ENCODE measurements around the gene KCNJ3. TPM values are rescaled to one million over a fixed set of nuclear protein-coding genes. Genes with fewer than 3 reads are reported as not detected.

The KCNJ3 gene
- total RNA-seq, 1 experiment from 2014 or later: not detected

GRCh38 chr2:154693741-154694340 lies 4.7 kb upstream of the KCNJ3 start:
- no peak overlapping the region for H3K27ac ChIP-seq (ENCODE audit: low read depth, low read length, poor library complexity, severe bottlenecking)
- intact Hi-C loops (cut with micrococcal nuclease; ENCODE audit: unreplicated experiment): no loop called here
- peaks cover 34% of the 10 kb centered on the region for H3K27me3 ChIP-seq (replicated peaks; ENCODE audit: insufficient read depth, low read depth, low read length, poor library complexity)
- H3K9me3 ChIP-seq (ENCODE audit: low read depth, low read length, poor library complexity, severe bottlenecking): no peaks in the 10 kb centered on the region
- H3K4me1 ChIP-seq (ENCODE audit: insufficient read depth, low read length, poor library complexity, severe bottlenecking): peaks cover 6% of the 10 kb centered on the region
- H3K36me3 ChIP-seq (ENCODE audit: insufficient read depth, low read length, poor library complexity, severe bottlenecking): no peaks in the 10 kb centered on the region
- CTCF ChIA-PET: no interaction called here
- POLR2A ChIA-PET (ENCODE audit: low non-redundant PET): no interaction called here
- TF ChIP-seq EZH2 (IDR thresholded peaks at IDR 0.05; ENCODE audit: borderline replicate concordance, low read depth, low read length, poor library complexity, severe bottlenecking): no peak
- TF ChIP-seq CTCF (conservative IDR thresholded peaks at IDR 0.05; ENCODE audit: low read depth, low read length): no peak
- DNase-seq (ENCODE audit: low spot score): no peak
- no TSS peak for BruUV-seq (replicated peaks)
- H3K4me3 ChIP-seq (ENCODE audit: low read depth, low read length, poor library complexity, severe bottlenecking): no peak overlapping the region

- peaks cover 6% of the 10 kb centered on the region for H3K4me1 ChIP-seq (ENCODE audit: insufficient read depth, low read length, poor library complexity, severe bottlenecking)
- BruUV-seq (replicated peaks): no TSS peak
- DNase-seq (ENCODE audit: low spot score): no peak
- H3K4me3 ChIP-seq (ENCODE audit: low read depth, low read length, poor library complexity, severe bottlenecking): no peak overlapping the region
- no peak overlapping the region for H3K27ac ChIP-seq (ENCODE audit: low read depth, low read length, poor library complexity, severe bottlenecking)
- POLR2A ChIA-PET (ENCODE audit: low non-redundant PET): no interaction called here
- peaks cover 45% of the 10 kb centered on the region for H3K27me3 ChIP-seq (replicated peaks; ENCODE audit: insufficient read depth, low read depth, low read length, poor library complexity)
- intact Hi-C loops (cut with micrococcal nuclease; ENCODE audit: unreplicated experiment): no loop called here
- TF ChIP-seq EZH2 (IDR thresholded peaks at IDR 0.05; ENCODE audit: borderline replicate concordance, low read depth, low read length, poor library complexity, severe bottlenecking): no peak
- no peak for TF ChIP-seq CTCF (conservative IDR thresholded peaks at IDR 0.05; ENCODE audit: low read depth, low read length)
- no peaks in the 10 kb centered on the region for H3K9me3 ChIP-seq (ENCODE audit: low read depth, low read length, poor library complexity, severe bottlenecking)
- H3K36me3 ChIP-seq (ENCODE audit: insufficient read depth, low read length, poor library complexity, severe bottlenecking): no peaks in the 10 kb centered on the region
- CTCF ChIA-PET: no interaction called here
These were observed 3.6 kb upstream of the KCNJ3 start for GRCh38 chr2:154694881-154695280.

GRCh38 chr2:154696369-154696768 lies 2.1 kb upstream of the KCNJ3 start:
- peaks cover 51% of the 10 kb centered on the region for H3K27me3 ChIP-seq (replicated peaks; ENCODE audit: insufficient read depth, low read depth, low read length, poor library complexity)
- H3K27ac ChIP-seq (ENCODE audit: low read depth, low read length, poor library complexity, severe bottlenecking): no peak overlapping the region
- intact Hi-C loops (cut with micrococcal nuclease; ENCODE audit: unreplicated experiment): no loop called here
- CTCF ChIA-PET: interaction anchor here (0.6 kb wide), 1 partner anchor 38 kb away, joined by 3 read pairs; no protein-coding TSS in a partner anchor
- no peak for DNase-seq (ENCODE audit: low spot score)
- TF ChIP-seq CTCF (conservative IDR thresholded peaks at IDR 0.05; ENCODE audit: low read depth, low read length) (no peak), EZH2 (IDR thresholded peaks at IDR 0.05; ENCODE audit: borderline replicate concordance, low read depth, low read length, poor library complexity, severe bottlenecking) (no peak)
- H3K9me3 ChIP-seq (ENCODE audit: low read depth, low read length, poor library complexity, severe bottlenecking): no peaks in the 10 kb centered on the region
- POLR2A ChIA-PET (ENCODE audit: low non-redundant PET): no interaction called here
- no peaks in the 10 kb centered on the region for H3K36me3 ChIP-seq (ENCODE audit: insufficient read depth, low read length, poor library complexity, severe bottlenecking)
- no TSS peak for BruUV-seq (replicated peaks)
- H3K4me1 ChIP-seq (ENCODE audit: insufficient read depth, low read length, poor library complexity, severe bottlenecking): peaks cover 6% of the 10 kb centered on the region
- no peak overlapping the region for H3K4me3 ChIP-seq (ENCODE audit: low read depth, low read length, poor library complexity, severe bottlenecking)

All from A673 (cell line).